K562 (cell line): ENCODE measurements around the gene PRPF8.

ENCODE experiments used
- GATA2 ChIP-seq: sonication (generic); formaldehyde crosslinking; IDR thresholded peaks from 2 replicates; pipeline ENCODE4 v1.4.0; 2020; ENCODE audit warnings: mild to moderate bottlenecking, missing genetic modification reagents
- RAD21 ChIP-seq, 2 experiments: fragments of 250-450 bp in 1 of 2; fragments of 450-650 bp in 1 of 2; sonication (Bioruptor Pico) in 1 of 2; formaldehyde crosslinking in 1 of 2; IDR thresholded peaks in 1 of 2; conservative IDR thresholded peaks in 1 of 2; 2 replicates each; pipeline versions ENCODE4 v1.4.0 to v1.8.0; 2020 to 2022; ENCODE audit warnings: mild to moderate bottlenecking in 2 of 2, moderate library complexity in 1 of 2
- SMC3 ChIP-seq: conservative IDR thresholded peaks from 2 replicates; pipeline ENCODE4 v1.6.1; 2011; ENCODE audit warnings: low read depth, low read length, improper control_type of control experiment; ENCODE audit not compliant: insufficient read depth
- TF ChIP-seq, protein P1 (sequence below): fragments of 250-450 bp; sonication (Bioruptor Pico); IDR thresholded peaks from 2 replicates; pipeline ENCODE4 v1.4.0; 2020; ENCODE audit warnings: mild to moderate bottlenecking, moderate library complexity, borderline replicate concordance

DNA sequence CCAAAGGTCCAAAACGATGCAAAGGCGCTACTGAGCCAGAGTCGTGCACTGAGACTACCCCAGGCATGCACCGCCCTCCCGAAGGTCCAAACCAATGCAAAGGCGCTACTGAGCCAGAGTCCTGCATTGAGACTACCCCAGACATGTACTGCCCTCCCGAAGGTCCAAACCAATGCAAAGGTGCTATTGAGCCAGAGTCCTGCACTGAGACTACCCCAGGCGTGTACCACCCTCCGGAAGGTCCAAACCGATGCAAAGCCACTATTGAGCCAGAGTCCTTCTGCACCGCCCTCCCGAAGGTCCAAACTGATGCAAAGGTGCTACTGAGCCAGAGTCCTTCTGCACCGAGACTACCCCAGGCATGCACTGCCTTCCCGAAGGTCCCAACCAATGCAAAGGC is 83.1 kb downstream of the PRPF8 start:
- TF ChIP-seq, protein P1, sequence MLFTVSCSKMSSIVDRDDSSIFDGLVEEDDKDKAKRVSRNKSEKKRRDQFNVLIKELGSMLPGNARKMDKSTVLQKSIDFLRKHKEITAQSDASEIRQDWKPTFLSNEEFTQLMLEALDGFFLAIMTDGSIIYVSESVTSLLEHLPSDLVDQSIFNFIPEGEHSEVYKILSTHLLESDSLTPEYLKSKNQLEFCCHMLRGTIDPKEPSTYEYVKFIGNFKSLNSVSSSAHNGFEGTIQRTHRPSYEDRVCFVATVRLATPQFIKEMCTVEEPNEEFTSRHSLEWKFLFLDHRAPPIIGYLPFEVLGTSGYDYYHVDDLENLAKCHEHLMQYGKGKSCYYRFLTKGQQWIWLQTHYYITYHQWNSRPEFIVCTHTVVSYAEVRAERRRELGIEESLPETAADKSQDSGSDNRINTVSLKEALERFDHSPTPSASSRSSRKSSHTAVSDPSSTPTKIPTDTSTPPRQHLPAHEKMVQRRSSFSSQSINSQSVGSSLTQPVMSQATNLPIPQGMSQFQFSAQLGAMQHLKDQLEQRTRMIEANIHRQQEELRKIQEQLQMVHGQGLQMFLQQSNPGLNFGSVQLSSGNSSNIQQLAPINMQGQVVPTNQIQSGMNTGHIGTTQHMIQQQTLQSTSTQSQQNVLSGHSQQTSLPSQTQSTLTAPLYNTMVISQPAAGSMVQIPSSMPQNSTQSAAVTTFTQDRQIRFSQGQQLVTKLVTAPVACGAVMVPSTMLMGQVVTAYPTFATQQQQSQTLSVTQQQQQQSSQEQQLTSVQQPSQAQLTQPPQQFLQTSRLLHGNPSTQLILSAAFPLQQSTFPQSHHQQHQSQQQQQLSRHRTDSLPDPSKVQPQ, result no peak
- TF ChIP-seq RAD21 (CRISPR knock-in tag; conservative IDR thresholded peaks at IDR 0.05 in 1 of 2, IDR thresholded peaks at IDR 0.05 in 1 of 2), result no peak
- TF ChIP-seq SMC3, result no peak
- no peak for TF ChIP-seq GATA2 (CRISPR knock-in tag)
